Activated T-helper 2 cell treated with anti-CD3 and anti-CD28 coated beads, Interferon-gamma antibody, Interleukin-2, Interleukin-4, amounts not matched to agents 10 μg/mL and 5 μg/mL and 100 μg/mL, durations not matched to agents 14 hours and 24 hours and 36 hours (primary cell): ENCODE results near the gene MYL11. TPM values are rescaled to one million over a fixed set of nuclear protein-coding genes. Genes with fewer than 3 reads are reported as not detected.

Experiments used
- DNase-seq: peaks from one replicate; pipeline ENCODE4 v3.0.0; 2021; ENCODE audit warnings: low spot score
- H3K27ac Mint-ChIP-seq: one replicate; pipeline ENCODE4 v1.8.0; 2021; ENCODE audit warnings: mixed read lengths
- H3K27me3 Mint-ChIP-seq: one replicate; pipeline ENCODE4 v1.8.0; 2021; ENCODE audit warnings: low read depth, mixed read lengths
- H3K36me3 Mint-ChIP-seq: one replicate; pipeline ENCODE4 v1.8.0; 2021; ENCODE audit warnings: low read depth, mixed read lengths
- H3K4me1 Mint-ChIP-seq: one replicate; pipeline ENCODE4 v1.8.0; 2021; ENCODE audit warnings: low read depth, mixed read lengths
- H3K4me3 Mint-ChIP-seq: one replicate; pipeline ENCODE4 v1.8.0; 2021; ENCODE audit warnings: low read depth, mild to moderate bottlenecking, moderate library complexity, mixed read lengths
- H3K9me3 Mint-ChIP-seq: one replicate; pipeline ENCODE4 v1.8.0; 2021; ENCODE audit warnings: mixed read lengths
- intact Hi-C: fragments of 100-400 bp; cut with micrococcal nuclease; formaldehyde crosslinking; loops from one replicate; pipeline ENCODE4 v1.15.1; 2023
- total RNA-seq: library from RNA; stranded (reverse); gene quantifications from 2 replicates; pipeline ENCODE4 v1.2.3, GENCODE V29; 2022

MYL11 gene
- total RNA-seq, 1 donor from 2014 or later: 4.3 TPM

- Mint-ChIP-seq H3K4me3 (no peak overlapping the region), H3K4me1 (peaks cover 22% of the 10 kb centered on the region), H3K36me3 (peaks cover 48% of the 10 kb centered on the region), H3K9me3 (no peaks in the 10 kb centered on the region), H3K27ac (no peak overlapping the region), H3K27me3 (no peaks in the 10 kb centered on the region)
- intact Hi-C loops: no loop called here
- no peak for DNase-seq
Observed at GRCh38 chr16:30348929-30349328, 25.7 kb upstream of the MYL11 start.

- H3K27me3 Mint-ChIP-seq: no peaks in the 10 kb centered on the region
- intact Hi-C loops: loop anchor here (5.0 to 10.0 kb wide), 3 partner anchors 55 to 542 kb away; partner anchors contain the start of genes ALDOA, MAZ and ZNF771
- peaks cover 27% of the 10 kb centered on the region for H3K4me1 Mint-ChIP-seq
- no peaks in the 10 kb centered on the region for H3K9me3 Mint-ChIP-seq
- peak overlapping the region; percentile 50 for H3K27ac Mint-ChIP-seq
- H3K36me3 Mint-ChIP-seq: peaks cover 56% of the 10 kb centered on the region
- H3K4me3 Mint-ChIP-seq: no peak overlapping the region
- DNase-seq: no peak
Observed at GRCh38 chr16:30349675-30350074, 24.9 kb upstream of the MYL11 start.

- Mint-ChIP-seq H3K27me3 (no peaks in the 10 kb centered on the region), H3K27ac (peak overlapping the region; percentile 53), H3K9me3 (no peaks in the 10 kb centered on the region), H3K4me1 (peaks cover 27% of the 10 kb centered on the region), H3K4me3 (no peak overlapping the region), H3K36me3 (peaks cover 56% of the 10 kb centered on the region)
- DNase-seq: no peak
- intact Hi-C loops: loop anchor here (5.0 to 10.0 kb wide), 3 partner anchors 54 to 543 kb away; partner anchors contain the start of genes ALDOA, MAZ and ZNF771
Observed at GRCh38 chr16:30350134-30350871, 24.3 kb upstream of the MYL11 start.

- no peaks in the 10 kb centered on the region for H3K27me3 Mint-ChIP-seq
- intact Hi-C loops: loop anchor here (5.0 to 10.0 kb wide), 3 partner anchors 54 to 544 kb away; partner anchors contain the start of genes ALDOA, MAZ and ZNF771
- H3K27ac Mint-ChIP-seq: peak overlapping the region; percentile 53
- peaks cover 31% of the 10 kb centered on the region for H3K4me1 Mint-ChIP-seq
- H3K36me3 Mint-ChIP-seq: peaks cover 56% of the 10 kb centered on the region
- no peaks in the 10 kb centered on the region for H3K9me3 Mint-ChIP-seq
- H3K4me3 Mint-ChIP-seq: no peak overlapping the region
- DNase-seq: no peak
Observed at GRCh38 chr16:30351001-30351441, 23.6 kb upstream of the MYL11 start.

- intact Hi-C loops: loop anchor here (5.0 to 10.0 kb wide), 3 partner anchors 53 to 545 kb away; partner anchors contain the start of genes ALDOA, MAZ and ZNF771
- peak overlapping the region; percentile 35 for H3K27ac Mint-ChIP-seq
- H3K36me3 Mint-ChIP-seq: peaks cover 59% of the 10 kb centered on the region
- H3K4me3 Mint-ChIP-seq: peak overlapping the region; percentile 23
- H3K27me3 Mint-ChIP-seq: no peaks in the 10 kb centered on the region
- DNase-seq: no peak
- no peaks in the 10 kb centered on the region for H3K9me3 Mint-ChIP-seq
- peaks cover 35% of the 10 kb centered on the region for H3K4me1 Mint-ChIP-seq
Observed at GRCh38 chr16:30351586-30352419, 22.8 kb upstream of the MYL11 start.

GRCh38 chr16:30352488-30353401 is 21.9 kb upstream of the MYL11 start:
- intact Hi-C loops: loop anchor here (5.0 to 10.0 kb wide), 3 partner anchors 52 to 545 kb away; partner anchors contain the start of genes ALDOA, MAZ and ZNF771
- Mint-ChIP-seq H3K4me1 (peaks cover 40% of the 10 kb centered on the region), H3K27me3 (no peaks in the 10 kb centered on the region), H3K4me3 (peak overlapping the region; percentile 49), H3K9me3 (no peaks in the 10 kb centered on the region), H3K36me3 (peaks cover 68% of the 10 kb centered on the region), H3K27ac (peak overlapping the region; percentile 8)
- no peak for DNase-seq

- intact Hi-C loops: loop anchor here (5.0 to 10.0 kb wide), 3 partner anchors 51 to 546 kb away; partner anchors contain the start of genes ALDOA, MAZ and ZNF771
- no peak overlapping the region for H3K27ac Mint-ChIP-seq
- H3K36me3 Mint-ChIP-seq: peaks cover 74% of the 10 kb centered on the region
- no peaks in the 10 kb centered on the region for H3K9me3 Mint-ChIP-seq
- no peak for DNase-seq
- H3K4me1 Mint-ChIP-seq: peaks cover 40% of the 10 kb centered on the region
- peak overlapping the region; percentile 93 for H3K4me3 Mint-ChIP-seq
- no peaks in the 10 kb centered on the region for H3K27me3 Mint-ChIP-seq
Observed at GRCh38 chr16:30353438-30354129, 21.0 kb upstream of the MYL11 start.

GRCh38 chr16:30354423-30355143 is 20.0 kb upstream of the MYL11 start:
- H3K36me3 Mint-ChIP-seq: peaks cover 74% of the 10 kb centered on the region
- intact Hi-C loops: loop anchor here (1.0 to 10.0 kb wide), 4 partner anchors 16 to 547 kb away; partner anchors contain the start of genes ALDOA, MAZ, TBC1D10B and ZNF771
- DNase-seq: no peak
- no peaks in the 10 kb centered on the region for H3K27me3 Mint-ChIP-seq
- H3K4me1 Mint-ChIP-seq: peaks cover 40% of the 10 kb centered on the region
- H3K9me3 Mint-ChIP-seq: no peaks in the 10 kb centered on the region
- peak overlapping the region; percentile 89 for H3K27ac Mint-ChIP-seq
- H3K4me3 Mint-ChIP-seq: peak overlapping the region; percentile 93

- H3K4me1 Mint-ChIP-seq: peaks cover 37% of the 10 kb centered on the region
- H3K36me3 Mint-ChIP-seq: peaks cover 71% of the 10 kb centered on the region
- peak; percentile 84 for DNase-seq
- no peaks in the 10 kb centered on the region for H3K27me3 Mint-ChIP-seq
- peak within 1 kb of the TSS; percentile 93 for H3K4me3 Mint-ChIP-seq
- H3K9me3 Mint-ChIP-seq: no peaks in the 10 kb centered on the region
- H3K27ac Mint-ChIP-seq: peak within 1 kb of the TSS; percentile 89
- intact Hi-C loops: loop anchor here (1.0 to 10.0 kb wide), 3 partner anchors 15 to 291 kb away; partner anchors contain the start of genes ALDOA, TBC1D10B and ZNF771
Observed at GRCh38 chr16:30355144-30355953, 19.3 kb upstream of the MYL11 start, which contains the start of gene CD2BP2. Gene CD2BP2, minus strand, starts transcription at chr16:30355308. Its CDS starts 627 bp downstream, at chr16:30354681.

- no peak for DNase-seq
- H3K9me3 Mint-ChIP-seq: no peaks in the 10 kb centered on the region
- no peaks in the 10 kb centered on the region for H3K27me3 Mint-ChIP-seq
- intact Hi-C loops: loop anchor here (1.0 to 10.0 kb wide), 3 partner anchors 14 to 291 kb away; partner anchors contain the start of genes ALDOA, TBC1D10B and ZNF771
- H3K4me1 Mint-ChIP-seq: peaks cover 31% of the 10 kb centered on the region
- H3K36me3 Mint-ChIP-seq: peaks cover 71% of the 10 kb centered on the region
- H3K4me3 Mint-ChIP-seq: peak overlapping the region; percentile 93
- peak overlapping the region; percentile 89 for H3K27ac Mint-ChIP-seq
Observed at GRCh38 chr16:30355954-30356308, 18.7 kb upstream of the MYL11 start.
